WTC11 (cell line): ENCODE data around the gene SRMS.

Experiments used
- CREM ChIP-seq: sonication (generic); formaldehyde crosslinking; IDR thresholded peaks from 2 replicates; pipeline ENCODE4 v1.8.1; 2022; ENCODE audit warnings: mild to moderate bottlenecking, missing genetic modification reagents, moderate library complexity
- IRF2 ChIP-seq: sonication (generic); formaldehyde crosslinking; IDR thresholded peaks from 2 replicates; pipeline ENCODE4 v1.8.0; 2022; ENCODE audit warnings: low read depth, missing genetic modification reagents, borderline replicate concordance
- ZNF219 ChIP-seq: sonication (generic); formaldehyde crosslinking; IDR thresholded peaks from 2 replicates; pipeline ENCODE4 v1.8.0; 2023; ENCODE audit warnings: missing genetic modification reagents, mild to moderate bottlenecking, borderline replicate concordance
- ZNF416 ChIP-seq: fragments of 250-450 bp; sonication (Bioruptor Pico); IDR thresholded peaks from 2 replicates; pipeline ENCODE4 v1.9.0; 2021; ENCODE audit warnings: mild to moderate bottlenecking, inconsistent platforms
- TF ChIP-seq, protein P1 (sequence below): sonication (generic); formaldehyde crosslinking; IDR thresholded peaks from 2 replicates; pipeline ENCODE4 v1.8.1; 2022; ENCODE audit warnings: low read depth, mild to moderate bottlenecking, moderate library complexity, missing genetic modification reagents, borderline replicate concordance
- TF ChIP-seq, protein P2 (sequence below): fragments of 200-600 bp; IDR thresholded peaks from 2 replicates; pipeline ENCODE4 v1.8.0; 2022; ENCODE audit warnings: antibody characterized with exemption
- TF ChIP-seq, protein P3 (sequence below): sonication (generic); formaldehyde crosslinking; IDR thresholded peaks from 2 replicates; pipeline ENCODE4 v1.8.1; 2023; ENCODE audit warnings: mild to moderate bottlenecking, moderate library complexity, missing genetic modification reagents

DNA sequence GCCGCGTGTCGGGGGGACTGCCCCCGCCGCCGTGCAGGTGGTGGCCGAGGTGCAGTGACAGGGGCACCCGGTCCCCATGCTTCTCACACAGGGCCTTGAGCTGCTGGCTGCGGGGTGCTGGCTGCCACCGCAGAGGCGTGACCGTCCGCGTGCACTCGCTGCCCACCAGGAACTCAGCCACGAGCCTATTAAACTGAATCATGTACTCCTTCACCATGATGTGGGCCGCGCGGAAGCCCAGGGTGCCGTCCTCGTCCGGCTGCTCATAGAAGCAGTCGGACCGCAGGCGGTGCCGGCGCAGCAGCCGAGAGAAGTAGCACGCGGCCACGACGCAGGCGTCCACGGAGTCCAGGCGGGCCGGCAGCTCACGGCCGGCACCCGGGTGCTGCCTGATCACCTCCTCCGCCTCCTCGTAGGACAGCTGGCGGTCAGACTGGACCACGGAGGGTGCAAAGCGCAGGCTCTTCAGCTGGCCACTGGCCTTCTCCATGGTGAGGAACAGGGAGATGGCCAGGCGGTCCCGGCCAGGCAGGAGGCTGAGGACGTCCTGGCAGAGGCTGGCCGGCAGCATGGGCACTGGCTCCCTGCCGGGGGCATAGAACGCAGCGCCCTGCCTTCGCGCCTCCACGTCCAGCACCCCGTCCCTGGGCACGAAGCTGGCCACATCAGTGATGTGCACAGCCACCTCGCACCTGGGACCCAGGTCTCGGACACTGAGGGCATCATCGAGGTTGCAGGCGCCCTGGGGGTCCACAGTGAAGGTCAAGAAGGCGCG, 16.7 kb upstream of the SRMS start:
- TF ChIP-seq, protein P1, sequence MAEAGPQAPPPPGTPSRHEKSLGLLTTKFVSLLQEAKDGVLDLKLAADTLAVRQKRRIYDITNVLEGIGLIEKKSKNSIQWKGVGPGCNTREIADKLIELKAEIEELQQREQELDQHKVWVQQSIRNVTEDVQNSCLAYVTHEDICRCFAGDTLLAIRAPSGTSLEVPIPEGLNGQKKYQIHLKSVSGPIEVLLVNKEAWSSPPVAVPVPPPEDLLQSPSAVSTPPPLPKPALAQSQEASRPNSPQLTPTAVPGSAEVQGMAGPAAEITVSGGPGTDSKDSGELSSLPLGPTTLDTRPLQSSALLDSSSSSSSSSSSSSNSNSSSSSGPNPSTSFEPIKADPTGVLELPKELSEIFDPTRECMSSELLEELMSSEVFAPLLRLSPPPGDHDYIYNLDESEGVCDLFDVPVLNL (CRISPR knock-in tag), result no peak
- TF ChIP-seq ZNF219 (CRISPR knock-in tag) (no peak), CREM (no peak), ZNF416 (no peak), IRF2 (CRISPR knock-in tag) (no peak)
- TF ChIP-seq, protein P2, sequence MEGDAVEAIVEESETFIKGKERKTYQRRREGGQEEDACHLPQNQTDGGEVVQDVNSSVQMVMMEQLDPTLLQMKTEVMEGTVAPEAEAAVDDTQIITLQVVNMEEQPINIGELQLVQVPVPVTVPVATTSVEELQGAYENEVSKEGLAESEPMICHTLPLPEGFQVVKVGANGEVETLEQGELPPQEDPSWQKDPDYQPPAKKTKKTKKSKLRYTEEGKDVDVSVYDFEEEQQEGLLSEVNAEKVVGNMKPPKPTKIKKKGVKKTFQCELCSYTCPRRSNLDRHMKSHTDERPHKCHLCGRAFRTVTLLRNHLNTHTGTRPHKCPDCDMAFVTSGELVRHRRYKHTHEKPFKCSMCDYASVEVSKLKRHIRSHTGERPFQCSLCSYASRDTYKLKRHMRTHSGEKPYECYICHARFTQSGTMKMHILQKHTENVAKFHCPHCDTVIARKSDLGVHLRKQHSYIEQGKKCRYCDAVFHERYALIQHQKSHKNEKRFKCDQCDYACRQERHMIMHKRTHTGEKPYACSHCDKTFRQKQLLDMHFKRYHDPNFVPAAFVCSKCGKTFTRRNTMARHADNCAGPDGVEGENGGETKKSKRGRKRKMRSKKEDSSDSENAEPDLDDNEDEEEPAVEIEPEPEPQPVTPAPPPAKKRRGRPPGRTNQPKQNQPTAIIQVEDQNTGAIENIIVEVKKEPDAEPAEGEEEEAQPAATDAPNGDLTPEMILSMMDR, result no peak
- TF ChIP-seq, protein P3, sequence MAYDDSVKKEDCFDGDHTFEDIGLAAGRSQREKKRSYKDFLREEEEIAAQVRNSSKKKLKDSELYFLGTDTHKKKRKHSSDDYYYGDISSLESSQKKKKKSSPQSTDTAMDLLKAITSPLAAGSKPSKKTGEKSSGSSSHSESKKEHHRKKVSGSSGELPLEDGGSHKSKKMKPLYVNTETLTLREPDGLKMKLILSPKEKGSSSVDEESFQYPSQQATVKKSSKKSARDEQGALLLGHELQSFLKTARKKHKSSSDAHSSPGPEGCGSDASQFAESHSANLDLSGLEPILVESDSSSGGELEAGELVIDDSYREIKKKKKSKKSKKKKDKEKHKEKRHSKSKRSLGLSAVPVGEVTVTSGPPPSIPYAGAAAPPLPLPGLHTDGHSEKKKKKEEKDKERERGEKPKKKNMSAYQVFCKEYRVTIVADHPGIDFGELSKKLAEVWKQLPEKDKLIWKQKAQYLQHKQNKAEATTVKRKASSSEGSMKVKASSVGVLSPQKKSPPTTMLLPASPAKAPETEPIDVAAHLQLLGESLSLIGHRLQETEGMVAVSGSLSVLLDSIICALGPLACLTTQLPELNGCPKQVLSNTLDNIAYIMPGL (CRISPR knock-in tag), result no peak
